Uterus (tissue), 4 donors: ENCODE data around the gene ZNF154. TPM values are rescaled to one million over a fixed set of nuclear protein-coding genes. Genes with fewer than 3 reads are reported as not detected.

Source experiments
- DNase-seq, 2 donors: peaks; one replicate each; pipeline ENCODE4 v3.0.0-alpha.2; 2019 to 2020
- H3K27ac ChIP-seq, 2 donors: fragments of 200-600 bp; sonication (generic); 1 replicate in 1 of 2; 2 replicates in 1 of 2; pipeline ENCODE4 v1.5.1; 2016 to 2018
- H3K27me3 ChIP-seq, 2 donors: fragments of 200-600 bp; sonication (generic); one replicate each; pipeline ENCODE4 v1.5.1; 2018 to 2019; ENCODE audit warnings: control low read depth in 1 of 2
- H3K36me3 ChIP-seq, 2 donors: fragments of 200-600 bp; sonication (generic); one replicate each; pipeline ENCODE4 v1.5.1; 2019; ENCODE audit warnings: control low read depth in 1 of 2
- H3K4me1 ChIP-seq, 2 donors: fragments of 200-600 bp; sonication (generic); one replicate each; pipeline ENCODE4 v1.5.1; 2018 to 2019; ENCODE audit warnings: control low read depth in 1 of 2
- H3K4me3 ChIP-seq, 2 donors: fragments of 200-600 bp; sonication (generic); 1 replicate in 1 of 2; 2 replicates in 1 of 2; pipeline ENCODE4 v1.5.1; 2018 to 2019; ENCODE audit warnings: mild to moderate bottlenecking in 1 of 2
- H3K9me3 ChIP-seq, 2 donors: fragments of 200-600 bp; sonication (generic); one replicate each; pipeline ENCODE4 v1.5.1; 2019; ENCODE audit warnings: control low read depth in 1 of 2
- CTCF ChIP-seq, 4 experiments: fragments of 200-600 bp in 2 of 4; fragments of 450-650 bp in 2 of 4; sonication (generic) in 2 of 4; IDR thresholded peaks; one replicate each; pipeline ENCODE4 v1.5.1; 2016 to 2019; ENCODE audit warnings: antibody characterized with exemption in 4 of 4, mild to moderate bottlenecking in 2 of 4, moderate library complexity in 1 of 4
- POLR2A ChIP-seq, 2 donors: fragments of 450-650 bp; IDR thresholded peaks; one replicate each; pipeline ENCODE4 v1.6.1; 2016; ENCODE audit warnings: antibody characterized with exemption in 2 of 2, mild to moderate bottlenecking in 1 of 2, moderate library complexity in 1 of 2
- intact Hi-C: fragments of 100-400 bp; cut with DNase I; formaldehyde crosslinking; loops from one replicate; pipeline ENCODE4 v1.15.1; 2023; ENCODE audit warnings: low total_unique reads
- total RNA-seq, 4 donors: library from RNA; depleted of rRNA in 3 of 4; stranded (reverse); fragments of >200 nt in 3 of 4; gene quantifications; one replicate each; pipeline versions ENCODE4 v1.1.0 to v1.2.4, GENCODE V29; 2014 to 2023
- donor health status: DM: yes; HTN: yes; CAD: no.

Gene ZNF154
- total RNA-seq, 4 donors from 2014 or later, result 0.88 to 27.4 (median 1.5) TPM

DNA sequence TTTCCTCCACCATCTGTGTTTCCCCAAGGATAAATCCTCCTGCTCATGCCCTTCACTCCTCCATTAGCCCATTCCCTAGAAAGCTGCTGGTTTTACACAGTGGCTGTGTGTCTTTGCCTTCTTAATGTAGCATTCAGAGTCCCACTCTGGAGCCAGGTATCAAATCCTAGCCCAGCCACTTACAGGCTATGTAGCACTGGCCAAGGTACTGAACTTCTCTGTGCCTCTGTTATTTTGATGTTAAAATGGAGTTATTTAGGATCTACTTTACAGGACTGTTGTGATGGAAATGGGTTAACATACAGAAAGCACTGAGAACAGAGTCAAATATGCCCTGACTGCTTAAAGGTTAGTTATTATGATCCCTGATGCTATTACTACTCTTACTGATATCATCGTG lies 41.8 kb downstream of the ZNF154 start:
- no peak overlapping the region for H3K4me3 ChIP-seq
- no peak for DNase-seq
- H3K9me3 ChIP-seq, result no peaks in the 10 kb centered on the region
- H3K27me3 ChIP-seq, result no peaks in the 10 kb centered on the region
- intact Hi-C loops, result no loop called here
- no peak for TF ChIP-seq CTCF (IDR thresholded peaks at IDR 0.05)
- no peaks in the 10 kb centered on the region for H3K36me3 ChIP-seq
- H3K27ac ChIP-seq, result no peak overlapping the region
- no peaks in the 10 kb centered on the region for H3K4me1 ChIP-seq

GRCh38 chr19:57665261-57665806 lies 43.7 kb downstream of the ZNF154 start:
- Histone ChIP-seq H3K27ac (no peak overlapping the region), H3K27me3 (no peaks in the 10 kb centered on the region), H3K4me1 (no peaks in the 10 kb centered on the region), H3K9me3 (no peaks in the 10 kb centered on the region), H3K36me3 (no peaks in the 10 kb centered on the region), H3K4me3 (no peak overlapping the region)
- DNase-seq, result no peak
- TF ChIP-seq POLR2A (IDR thresholded peaks at IDR 0.05) (no peak), CTCF (IDR thresholded peaks at IDR 0.05) (no peak)
- intact Hi-C loops, result no loop called here

DNA sequence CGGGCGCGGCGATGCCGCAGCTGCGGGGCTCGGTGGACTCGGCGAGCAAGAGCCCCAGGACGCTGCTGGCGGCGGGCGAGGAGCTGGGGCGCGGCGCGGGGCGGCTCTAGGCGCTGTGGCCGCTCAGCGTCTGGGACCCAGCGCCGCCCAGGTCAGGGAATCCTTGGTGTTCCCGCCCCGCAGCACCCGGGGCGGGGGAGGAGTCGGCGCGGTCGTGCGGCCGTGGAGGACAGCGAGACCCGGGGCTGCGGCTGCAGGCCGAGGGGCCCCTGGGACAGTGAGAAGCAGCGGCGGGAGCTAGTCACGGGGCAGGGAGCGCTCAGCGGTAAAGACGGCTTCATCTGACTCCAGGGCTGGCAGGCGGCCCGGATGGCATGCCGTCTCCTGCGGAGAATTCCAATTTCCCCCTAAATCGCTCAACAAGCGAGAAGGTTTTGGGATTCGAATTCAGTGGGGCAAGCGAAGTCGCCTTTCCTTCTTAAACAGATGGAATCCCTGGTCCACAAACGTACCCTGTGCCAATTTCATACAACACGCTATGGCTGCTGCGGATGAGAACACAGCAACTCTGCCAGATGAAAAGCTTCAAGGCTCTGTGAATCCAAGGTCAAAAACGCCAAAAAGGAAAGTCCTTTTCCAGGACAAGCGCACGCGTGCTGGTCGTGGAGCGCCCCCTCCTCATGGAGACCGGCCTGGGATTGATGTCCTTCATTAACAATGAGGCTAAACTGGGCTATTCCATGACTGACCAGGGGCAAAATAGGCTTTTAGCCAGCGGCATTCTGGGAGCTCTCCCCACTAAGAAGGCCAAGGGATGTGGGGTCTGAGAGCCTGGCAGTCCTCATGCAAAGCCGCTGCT lies 44.5 kb downstream of the ZNF154 start:
- TF ChIP-seq CTCF (IDR thresholded peaks at IDR 0.05) (no peak), POLR2A (IDR thresholded peaks at IDR 0.05) (no peak)
- Histone ChIP-seq H3K36me3 (no peaks in the 10 kb centered on the region), H3K4me3 (peak overlapping the region; percentile 38 to 53), H3K27me3 (no peaks in the 10 kb centered on the region), H3K27ac (peak overlapping the region; percentile 67 to 77), H3K9me3 (no peaks in the 10 kb centered on the region), H3K4me1 (no peaks in the 10 kb centered on the region)
- intact Hi-C loops, result no loop called here
- DNase-seq, result peak; percentile 24 to 40

DNA sequence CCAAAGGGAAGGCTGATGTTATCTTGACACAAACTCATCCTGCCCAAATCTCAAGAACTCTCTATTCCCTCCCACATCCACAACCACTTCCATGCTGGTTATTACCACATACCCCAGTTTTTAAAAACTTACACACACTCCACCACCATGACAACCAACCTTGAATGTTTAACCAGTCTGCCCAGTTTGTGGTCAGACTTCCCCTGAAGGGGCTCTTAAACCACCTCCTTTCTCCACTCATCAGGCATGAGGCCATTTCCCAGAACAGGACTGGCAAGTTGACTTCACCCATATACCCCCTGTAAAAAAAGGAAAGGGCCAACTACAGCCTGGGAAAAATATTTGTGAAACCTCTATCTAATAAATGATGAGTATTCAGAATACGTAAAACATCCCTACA lies 52.7 kb downstream of the ZNF154 start:
- TF ChIP-seq CTCF (IDR thresholded peaks at IDR 0.05) (no peak), POLR2A (IDR thresholded peaks at IDR 0.05) (no peak)
- H3K9me3 ChIP-seq, result no peaks in the 10 kb centered on the region
- no peak for DNase-seq
- no peaks in the 10 kb centered on the region for H3K27me3 ChIP-seq
- no peak overlapping the region for H3K27ac ChIP-seq
- no peaks in the 10 kb centered on the region for H3K36me3 ChIP-seq
- intact Hi-C loops, result no loop called here
- H3K4me1 ChIP-seq, result no peaks in the 10 kb centered on the region
- H3K4me3 ChIP-seq, result no peak overlapping the region

GRCh38 chr19:57655443-57655842 lies 53.6 kb downstream of the ZNF154 start:
- Histone ChIP-seq H3K4me1 (no peaks in the 10 kb centered on the region), H3K27me3 (no peaks in the 10 kb centered on the region), H3K36me3 (no peaks in the 10 kb centered on the region), H3K27ac (no peak overlapping the region), H3K9me3 (no peaks in the 10 kb centered on the region), H3K4me3 (no peak overlapping the region)
- TF ChIP-seq CTCF (IDR thresholded peaks at IDR 0.05) (no peak), POLR2A (IDR thresholded peaks at IDR 0.05) (no peak)
- intact Hi-C loops, result no loop called here
- no peak for DNase-seq
